ENCODE data around the gene AMPD3.

The AMPD3 gene

GRCh38 chr11:10502770-10503169, 47.7 kb downstream of the AMPD3 start:
- TF ChIP-seq RAD21 (IDR thresholded peaks at IDR 0.05; ENCODE audit: low read depth) (no peak), TEAD4 (IDR thresholded peaks at IDR 0.05) (no peak), EP300 (IDR thresholded peaks at IDR 0.05; ENCODE audit: borderline replicate concordance) (no peak), REST (IDR thresholded peaks at IDR 0.05; ENCODE audit: low read depth) (no peak), CEBPB (IDR thresholded peaks at IDR 0.05) (no peak), EGR1 (IDR thresholded peaks at IDR 0.05) (no peak), TAF1 (IDR thresholded peaks at IDR 0.05; ENCODE audit: low read depth) (no peak), MAX (IDR thresholded peaks at IDR 0.05) (no peak), CREB1 (IDR thresholded peaks at IDR 0.05; ENCODE audit: low read depth) (no peak), YY1 (IDR thresholded peaks at IDR 0.05; ENCODE audit: low read depth) (no peak), USF1 (IDR thresholded peaks at IDR 0.05) (no peak)

- TF ChIP-seq YY1 (IDR thresholded peaks at IDR 0.05; ENCODE audit: low read depth): no peak
- no peak for TF ChIP-seq REST (IDR thresholded peaks at IDR 0.05; ENCODE audit: low read depth)
- no peak for TF ChIP-seq TCF12 (IDR thresholded peaks at IDR 0.05; ENCODE audit: low read depth)
- no peak for TF ChIP-seq RAD21 (IDR thresholded peaks at IDR 0.05; ENCODE audit: low read depth)
- TF ChIP-seq CREB1 (IDR thresholded peaks at IDR 0.05; ENCODE audit: low read depth): no peak
- TF ChIP-seq EGR1 (IDR thresholded peaks at IDR 0.05): no peak
These were observed 48.2 kb downstream of the AMPD3 start for GRCh38 chr11:10503221-10503620.

- no peak for TF ChIP-seq EP300 (IDR thresholded peaks at IDR 0.05; ENCODE audit: borderline replicate concordance)
- no peak for TF ChIP-seq TCF12 (IDR thresholded peaks at IDR 0.05; ENCODE audit: low read depth)
- TF ChIP-seq TAF1 (IDR thresholded peaks at IDR 0.05; ENCODE audit: low read depth): no peak
- TF ChIP-seq CEBPB (IDR thresholded peaks at IDR 0.05): no peak
- no peak for TF ChIP-seq REST (IDR thresholded peaks at IDR 0.05; ENCODE audit: low read depth)
These were observed 48.9 kb downstream of the AMPD3 start for GRCh38 chr11:10503777-10504480.

GRCh38 chr11:10504490-10504889, 49.4 kb downstream of the AMPD3 start:
- TF ChIP-seq FOXM1 (IDR thresholded peaks at IDR 0.05; ENCODE audit: borderline replicate concordance, low read depth): no peak
- no peak for TF ChIP-seq CEBPB (IDR thresholded peaks at IDR 0.05)
- TF ChIP-seq EGR1 (IDR thresholded peaks at IDR 0.05): no peak
- TF ChIP-seq RAD21 (IDR thresholded peaks at IDR 0.05; ENCODE audit: low read depth): no peak
- no peak for TF ChIP-seq REST (IDR thresholded peaks at IDR 0.05; ENCODE audit: low read depth)
- no peak for TF ChIP-seq TEAD4 (IDR thresholded peaks at IDR 0.05)
- no peak for TF ChIP-seq MAX (IDR thresholded peaks at IDR 0.05)
- TF ChIP-seq ZBTB7A (IDR thresholded peaks at IDR 0.05; ENCODE audit: low read depth): no peak
